CD4-positive, CD25-positive, alpha-beta regulatory T cell (primary cell): ENCODE data around the gene PHLDA1. TPM values are rescaled to one million over a fixed set of nuclear protein-coding genes. Genes with fewer than 3 reads are reported as not detected.

Source experiments
- ATAC-seq, 2 donors: fragments of 150-1000 bp; cut with Tn5 transposase; one replicate each; pipeline ENCODE4 v1.10.0; 2021; ENCODE audit warnings: low read depth in 2 of 2, moderate number of reproducible peaks in 2 of 2, moderate library complexity in 1 of 2
- DNase-seq, 3 donors: peaks; one replicate each; pipeline versions ENCODE4 v3.0.0 to v3.0.0-alpha.2; 2012 to 2022; ENCODE audit warnings: mixed read lengths in 1 of 3
- H3K27ac ChIP-seq: one replicate; pipeline ENCODE4 v1.7.0; 2013; ENCODE audit warnings: mild to moderate bottlenecking, low read length; ENCODE audit not compliant: insufficient read depth, poor library complexity, severe bottlenecking
- H3K27me3 ChIP-seq: one replicate; pipeline ENCODE4 v1.7.0; 2013; ENCODE audit warnings: low read length; ENCODE audit not compliant: control insufficient read depth, insufficient read depth
- H3K36me3 ChIP-seq: one replicate; pipeline ENCODE4 v1.7.0; 2013; ENCODE audit warnings: mild to moderate bottlenecking, low read length, moderate library complexity; ENCODE audit not compliant: control insufficient read depth, insufficient read depth
- H3K4me1 ChIP-seq: 2 replicates; pipeline ENCODE4 v1.7.0; 2013; ENCODE audit warnings: mild to moderate bottlenecking, low read length; ENCODE audit not compliant: insufficient read depth, control insufficient read depth, poor library complexity, severe bottlenecking
- H3K4me3 ChIP-seq: one replicate; pipeline ENCODE4 v1.7.0; 2013; ENCODE audit warnings: low read depth, mild to moderate bottlenecking, low read length, moderate library complexity
- H3K9me3 ChIP-seq, 2 experiments: 1 replicate in 1 of 2; 2 replicates in 1 of 2; pipeline ENCODE4 v1.7.0; 2013; ENCODE audit warnings: low read length in 2 of 2, mild to moderate bottlenecking in 1 of 2, moderate library complexity in 1 of 2; ENCODE audit not compliant: control insufficient read depth in 2 of 2
- H3K27ac Mint-ChIP-seq, 3 donors: one replicate each; pipeline ENCODE4 v1.8.0; 2020 to 2022; ENCODE audit warnings: mild to moderate bottlenecking in 3 of 3, mixed read lengths in 3 of 3, moderate library complexity in 2 of 3
- H3K27me3 Mint-ChIP-seq: one replicate; pipeline ENCODE4 v1.8.0; 2022; ENCODE audit warnings: mild to moderate bottlenecking, mixed read lengths
- H3K36me3 Mint-ChIP-seq: one replicate; pipeline ENCODE4 v1.8.0; 2020; ENCODE audit warnings: mixed read lengths
- H3K4me1 Mint-ChIP-seq, 4 donors: one replicate each; pipeline ENCODE4 v1.8.0; 2020 to 2022; ENCODE audit warnings: mixed read lengths in 4 of 4, mild to moderate bottlenecking in 1 of 4
- H3K4me3 Mint-ChIP-seq, 4 donors: one replicate each; pipeline ENCODE4 v1.8.0; 2020 to 2022; ENCODE audit warnings: mild to moderate bottlenecking in 4 of 4, mixed read lengths in 4 of 4, moderate library complexity in 3 of 4
- H3K9me3 Mint-ChIP-seq, 7 donors: one replicate each; pipeline ENCODE4 v1.8.0; 2020 to 2022; ENCODE audit warnings: mixed read lengths in 7 of 7, mild to moderate bottlenecking in 3 of 7, moderate library complexity in 2 of 7
- polyA plus RNA-seq, 4 donors: library from polyadenylated mRNA; unstranded; fragments of 300-500 nt; fragmentation: Illumina TruSeq; gene quantifications; one replicate each; pipeline ENCODE4 v1.2.3, GENCODE V29; 2021
- total RNA-seq: library from RNA; stranded (reverse); gene quantifications from one replicate; pipeline ENCODE4 v1.2.3, GENCODE V29; 2022

PHLDA1 gene
- total and polyA plus RNA-seq, 5 donors from 2014 or later, result 1.1 to 42.0 (median 1.6) TPM

DNA sequence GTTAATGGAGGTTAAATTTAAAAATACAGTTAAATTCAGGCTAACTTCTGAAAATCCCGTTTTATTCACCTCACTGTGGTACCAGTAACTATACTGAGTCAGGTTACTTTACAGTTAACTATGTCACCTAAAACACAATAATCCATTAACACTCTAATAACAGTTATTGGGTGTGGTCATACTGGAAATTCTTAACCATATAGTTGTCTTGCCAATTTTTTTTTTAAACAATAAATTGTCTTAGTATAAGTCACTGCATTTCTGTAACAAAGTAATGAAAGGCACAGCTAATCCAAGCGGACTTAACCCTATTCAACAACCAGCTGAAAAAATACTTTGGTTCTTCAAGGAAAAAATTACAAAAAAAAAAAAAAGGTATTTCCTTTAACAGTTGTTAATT is 16.2 kb upstream of the PHLDA1 start:
- Histone ChIP-seq H3K27me3 (no peaks in the 10 kb centered on the region), H3K36me3 (peaks cover 52% of the 10 kb centered on the region), H3K4me3 (no peak overlapping the region), H3K4me1 (no peaks in the 10 kb centered on the region), H3K9me3 (no peaks in the 10 kb centered on the region), H3K27ac (no peak overlapping the region)
- H3K36me3 Mint-ChIP-seq, result peaks cover 26% of the 10 kb centered on the region
- no peak overlapping the region for H3K27ac Mint-ChIP-seq
- H3K4me1 Mint-ChIP-seq, result peaks cover 0 to 5% (median 2%) of the 10 kb centered on the region in 4 donors
- no peak overlapping the region for H3K4me3 Mint-ChIP-seq
- peaks cover 0 to 2% (median 0%) of the 10 kb centered on the region in 7 donors for H3K9me3 Mint-ChIP-seq
- no peaks in the 10 kb centered on the region for H3K27me3 Mint-ChIP-seq
- DNase-seq (no peak), ATAC-seq (no peak)

DNA sequence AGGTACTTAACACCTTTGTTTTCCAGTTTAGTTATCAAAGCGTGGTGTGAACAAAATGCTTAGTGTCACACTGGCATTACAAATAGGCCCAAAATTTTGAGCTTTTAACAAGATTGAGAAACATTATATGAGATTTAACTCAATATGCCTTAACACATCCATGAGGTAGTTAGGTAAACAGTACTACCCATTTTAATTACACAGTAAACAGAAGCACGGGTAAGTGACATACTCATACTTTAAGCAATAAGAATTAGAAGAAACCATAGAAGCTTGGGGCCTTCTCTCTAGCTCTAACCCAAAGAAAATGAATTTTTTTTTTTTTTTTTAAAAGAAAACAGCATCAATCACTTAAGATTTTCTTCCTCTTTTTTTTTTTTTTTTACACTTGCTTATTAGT is 15.5 kb upstream of the PHLDA1 start:
- Histone ChIP-seq H3K27me3 (no peaks in the 10 kb centered on the region), H3K9me3 (no peaks in the 10 kb centered on the region), H3K27ac (no peak overlapping the region), H3K4me3 (no peak overlapping the region), H3K36me3 (peaks cover 45% of the 10 kb centered on the region), H3K4me1 (no peaks in the 10 kb centered on the region)
- ATAC-seq, result no peak
- Mint-ChIP-seq H3K4me1 (peaks cover 0 to 5% (median under 1%) of the 10 kb centered on the region in 4 donors), H3K27me3 (no peaks in the 10 kb centered on the region), H3K4me3 (no peak overlapping the region), H3K9me3 (peaks cover 0 to 2% (median 0%) of the 10 kb centered on the region in 7 donors), H3K27ac (no peak overlapping the region), H3K36me3 (peaks cover 20% of the 10 kb centered on the region)
- DNase-seq, result no peak

- Histone ChIP-seq H3K4me3 (no peak overlapping the region), H3K27ac (no peak overlapping the region), H3K4me1 (no peaks in the 10 kb centered on the region), H3K36me3 (peaks cover 10% of the 10 kb centered on the region), H3K9me3 (no peaks in the 10 kb centered on the region), H3K27me3 (no peaks in the 10 kb centered on the region)
- Mint-ChIP-seq H3K27me3 (no peaks in the 10 kb centered on the region), H3K9me3 (peaks cover 0 to 2% (median 0%) of the 10 kb centered on the region in 7 donors), H3K4me1 (no peaks in the 10 kb centered on the region), H3K4me3 (no peak overlapping the region), H3K27ac (peak overlapping the region in 1 of 3 donors; percentile 21), H3K36me3 (peaks cover 3% of the 10 kb centered on the region)
- ATAC-seq, result no peak
- no peak for DNase-seq
Measured at GRCh38 chr12:76043377-76043776, 11.8 kb upstream of the PHLDA1 start.

GRCh38 chr12:76042147-76042546 is 10.6 kb upstream of the PHLDA1 start:
- Histone ChIP-seq H3K9me3 (no peaks in the 10 kb centered on the region), H3K27me3 (no peaks in the 10 kb centered on the region), H3K4me3 (no peak overlapping the region), H3K36me3 (peaks cover 3% of the 10 kb centered on the region), H3K4me1 (peaks cover 3% of the 10 kb centered on the region), H3K27ac (no peak overlapping the region)
- no peak for DNase-seq
- no peak for ATAC-seq
- Mint-ChIP-seq H3K27me3 (no peaks in the 10 kb centered on the region), H3K36me3 (peaks cover 3% of the 10 kb centered on the region), H3K27ac (no peak overlapping the region), H3K4me3 (no peak overlapping the region), H3K4me1 (peaks cover 0 to 6% (median 4%) of the 10 kb centered on the region in 4 donors), H3K9me3 (peaks cover 0 to 2% (median 0%) of the 10 kb centered on the region in 7 donors)

DNA sequence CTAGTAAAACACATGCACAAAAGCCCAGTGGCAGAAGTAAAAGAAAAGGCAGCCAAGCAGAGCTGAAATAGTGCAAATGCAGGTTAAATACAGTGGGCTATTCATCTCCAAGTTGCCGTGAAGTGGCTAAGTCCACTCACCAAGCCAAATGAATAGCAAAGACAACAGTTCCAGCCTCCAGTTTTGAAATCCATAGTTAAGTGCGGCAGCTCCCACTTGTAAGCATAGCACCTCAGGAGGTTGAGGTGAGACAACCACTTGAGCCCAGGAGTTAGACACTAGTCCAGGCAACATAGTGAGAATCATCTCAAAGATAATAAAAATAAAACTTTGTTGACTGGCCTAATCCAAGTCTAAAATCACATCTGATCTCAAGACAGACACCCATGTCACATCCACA is 9.8 kb upstream of the PHLDA1 start:
- Mint-ChIP-seq H3K9me3 (peaks cover 0 to 2% (median 0%) of the 10 kb centered on the region in 7 donors), H3K4me3 (no peak overlapping the region), H3K36me3 (peaks cover 3% of the 10 kb centered on the region), H3K4me1 (peaks cover 0 to 7% (median 6%) of the 10 kb centered on the region in 4 donors), H3K27ac (no peak overlapping the region), H3K27me3 (no peaks in the 10 kb centered on the region)
- Histone ChIP-seq H3K36me3 (no peaks in the 10 kb centered on the region), H3K4me3 (no peak overlapping the region), H3K27ac (no peak overlapping the region), H3K4me1 (peaks cover 6% of the 10 kb centered on the region), H3K27me3 (no peaks in the 10 kb centered on the region), H3K9me3 (no peaks in the 10 kb centered on the region)
- ATAC-seq, result no peak
- no peak for DNase-seq

- H3K27me3 Mint-ChIP-seq, result no peaks in the 10 kb centered on the region
- H3K27ac ChIP-seq, result no peak overlapping the region
- H3K27ac Mint-ChIP-seq, result peak overlapping the region in 2 of 3 donors; percentile 6 to 34
- DNase-seq (no peak), ATAC-seq (no peak)
- no peak overlapping the region for H3K4me3 ChIP-seq
- H3K36me3 ChIP-seq, result no peaks in the 10 kb centered on the region
- H3K4me1 ChIP-seq, result peaks cover 6% of the 10 kb centered on the region
- H3K27me3 ChIP-seq, result no peaks in the 10 kb centered on the region
- peaks cover 3% of the 10 kb centered on the region for H3K36me3 Mint-ChIP-seq
- H3K9me3 ChIP-seq, result no peaks in the 10 kb centered on the region
- H3K9me3 Mint-ChIP-seq, result peaks cover 0 to 2% (median 0%) of the 10 kb centered on the region in 7 donors
- peaks cover 0 to 12% (median 6%) of the 10 kb centered on the region in 4 donors for H3K4me1 Mint-ChIP-seq
- no peak overlapping the region for H3K4me3 Mint-ChIP-seq
Measured at GRCh38 chr12:76040461-76040860, 8.9 kb upstream of the PHLDA1 start.

- no peaks in the 10 kb centered on the region for H3K27me3 ChIP-seq
- Mint-ChIP-seq H3K4me1 (peaks cover 4 to 14% (median 7%) of the 10 kb centered on the region in 4 donors), H3K4me3 (no peak overlapping the region), H3K27me3 (no peaks in the 10 kb centered on the region), H3K36me3 (no peaks in the 10 kb centered on the region), H3K27ac (peak overlapping the region in 1 of 3 donors; percentile 60), H3K9me3 (no peaks in the 10 kb centered on the region)
- no peak overlapping the region for H3K27ac ChIP-seq
- peaks cover 6% of the 10 kb centered on the region for H3K4me1 ChIP-seq
- no peak overlapping the region for H3K4me3 ChIP-seq
- no peaks in the 10 kb centered on the region for H3K36me3 ChIP-seq
- H3K9me3 ChIP-seq, result no peaks in the 10 kb centered on the region
- ATAC-seq, result no peak
- DNase-seq, result no peak
Measured at GRCh38 chr12:76038176-76038575, 6.6 kb upstream of the PHLDA1 start.
